Activated CD4-positive, alpha-beta T cell treated with anti-CD3 and anti-CD28 coated beads, Interleukin-2, amount 10 ng/mL, durations not matched to agents 7 days and 5 days (primary cell): ENCODE measurements around the gene TBC1D10B. TPM values are rescaled to one million over a fixed set of nuclear protein-coding genes. Genes with fewer than 3 reads are reported as not detected.
"Not testable (repeated sequence)": the region's sequence is repeated elsewhere in the genome, so short reads cannot be mapped to it uniquely, and the experiment has no call there.

Experiments used
- CTCF ChIA-PET: fragments of 350-600 bp; sonication (Branson Sonifier 250); formaldehyde crosslinking; loops from one replicate; lab custom pipeline; 2021; ENCODE audit warnings: antibody characterized with exemption; lab: Charles Lee
- POLR2A ChIA-PET: fragments of 350-600 bp; sonication (Branson Sonifier 250); formaldehyde crosslinking; loops from one replicate; lab custom pipeline; 2021; ENCODE audit warnings: antibody characterized with exemption; lab: Charles Lee
- DNase-seq: peaks from one replicate; pipeline ENCODE4 v3.0.0-alpha.2; 2020
- H3K27ac Mint-ChIP-seq: one replicate; pipeline ENCODE4 v1.8.0; 2021; ENCODE audit warnings: mild to moderate bottlenecking, moderate library complexity, mixed read lengths
- H3K27me3 Mint-ChIP-seq: one replicate; pipeline ENCODE4 v1.8.0; 2021; ENCODE audit warnings: mixed read lengths
- H3K36me3 Mint-ChIP-seq: one replicate; pipeline ENCODE4 v1.8.0; 2021; ENCODE audit warnings: low read depth, mixed read lengths
- H3K4me1 Mint-ChIP-seq: one replicate; pipeline ENCODE4 v1.8.0; 2021; ENCODE audit warnings: mixed read lengths
- H3K4me3 Mint-ChIP-seq: one replicate; pipeline ENCODE4 v1.8.0; 2021; ENCODE audit warnings: mild to moderate bottlenecking, moderate library complexity, mixed read lengths
- H3K9me3 Mint-ChIP-seq: one replicate; pipeline ENCODE4 v1.8.0; 2021; ENCODE audit warnings: mixed read lengths
- total RNA-seq, 2 experiments: library from RNA; stranded (reverse); gene quantifications; one replicate each; pipeline ENCODE4 v1.2.3, GENCODE V29; 2021

The TBC1D10B gene
- total RNA-seq, 2 experiments from 2014 or later, result 63.9 to 69.9 TPM

DNA sequence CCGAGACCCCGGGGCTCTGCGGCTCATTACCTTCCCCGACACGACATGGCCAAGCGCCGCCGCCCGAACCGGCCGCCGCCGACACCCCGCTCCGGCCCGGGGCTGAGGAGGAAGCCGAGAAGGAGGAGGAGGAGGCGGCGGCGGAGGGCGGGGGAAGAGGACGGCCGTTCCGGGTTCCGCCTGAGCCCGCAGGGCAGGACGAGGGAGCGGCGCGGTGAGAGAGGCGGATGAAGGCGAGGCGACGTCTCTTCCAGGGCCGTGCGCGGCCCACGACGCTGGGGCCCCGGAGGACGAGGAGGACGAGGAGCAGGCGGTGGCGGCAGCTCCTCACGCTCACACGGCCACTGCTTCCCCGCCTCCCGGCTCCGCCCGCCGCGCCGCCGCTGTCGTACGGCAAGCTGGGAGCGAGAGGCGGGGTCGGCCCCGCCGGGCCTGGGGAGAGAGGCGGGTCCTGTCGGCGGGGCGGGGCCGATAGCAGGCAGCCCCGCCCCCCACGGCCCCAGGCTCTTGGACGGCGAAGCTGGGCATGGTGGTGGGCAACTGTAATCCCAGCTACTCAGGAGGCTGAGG is 35.2 kb downstream of the TBC1D10B start:
- peak; percentile 84 for DNase-seq
- not testable (repeated sequence) for H3K9me3 Mint-ChIP-seq, H3K27me3 Mint-ChIP-seq, H3K36me3 Mint-ChIP-seq
- Mint-ChIP-seq H3K4me1 (peaks cover 23% of the 10 kb centered on the region), H3K4me3 (peak overlapping the region; percentile 78), H3K27ac (peak overlapping the region; percentile 90)
- ChIA-PET POLR2A (interaction anchor here (0.6 to 1.2 kb wide), 3 partner anchors 29 to 75 kb away, joined by 3 to 5 read pairs (median 4); partner anchors contain the start of gene ZNF771), CTCF (interaction anchor here (0.6 to 1.7 kb wide), 2 partner anchors 48 to 55 kb away, joined by 3 to 6 read pairs; no protein-coding TSS in a partner anchor)

DNA sequence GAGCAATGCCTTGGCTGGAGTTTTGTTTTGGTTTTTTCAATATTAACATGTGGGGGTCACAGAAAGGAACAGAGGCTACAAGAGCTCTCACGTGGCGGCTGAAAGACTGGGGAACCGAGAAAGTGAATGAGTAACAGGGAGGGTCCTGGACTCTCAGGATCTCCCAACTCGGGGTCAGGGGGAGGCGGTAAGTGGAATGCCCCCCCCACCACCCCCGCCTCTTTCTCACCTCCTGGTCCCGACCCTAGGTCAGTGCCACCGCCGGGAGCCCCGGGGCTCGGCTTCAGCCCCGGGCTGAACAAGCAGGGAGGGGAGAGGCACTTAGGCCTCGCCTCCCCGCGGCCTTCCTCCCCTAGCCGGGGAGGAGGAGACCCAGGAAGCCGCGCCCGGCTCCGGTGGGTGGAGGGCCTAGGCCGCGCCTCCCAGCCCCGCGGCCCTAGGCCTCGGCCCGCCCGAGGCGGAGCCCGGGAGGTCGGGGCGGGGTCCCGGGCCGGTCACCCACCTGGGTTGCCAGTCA is 35.8 kb downstream of the TBC1D10B start:
- CTCF ChIA-PET, result interaction anchor here (0.6 to 1.7 kb wide), 2 partner anchors 48 to 56 kb away, joined by 3 to 6 read pairs; no protein-coding TSS in a partner anchor
- H3K4me1 Mint-ChIP-seq, result peaks cover 21% of the 10 kb centered on the region

DNA sequence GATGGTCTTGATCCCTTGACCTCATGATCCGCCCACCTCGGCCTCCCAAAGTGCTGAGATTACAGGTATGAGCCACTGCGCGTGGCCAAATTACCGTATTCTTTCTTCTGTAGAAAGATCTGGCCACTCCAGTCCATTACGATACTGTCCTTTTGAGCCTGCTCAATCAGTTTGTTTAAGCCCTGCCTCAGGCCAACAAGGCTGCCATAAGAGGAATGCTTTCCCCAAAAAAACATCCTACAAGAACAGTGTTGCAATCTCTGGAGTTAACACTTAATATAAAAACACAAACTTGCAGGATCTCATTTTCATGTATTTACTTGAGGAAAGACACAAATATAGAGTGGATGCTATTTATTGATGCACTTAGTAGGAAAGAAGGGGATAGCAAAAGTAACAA is 46.1 kb downstream of the TBC1D10B start:
- CTCF ChIA-PET, POLR2A ChIA-PET: not testable (repeated sequence)

More for the DNA sequence above, 35.8 kb downstream of the TBC1D10B start:
- DNase-seq, result peak; percentile 87
- not testable (repeated sequence) for H3K36me3 Mint-ChIP-seq, H3K9me3 Mint-ChIP-seq, H3K27me3 Mint-ChIP-seq
- POLR2A ChIA-PET, result interaction anchor here (1.2 kb wide), 1 partner anchor 73 kb away, joined by 5 read pairs; the partner anchor contains the start of gene ZNF771
- Mint-ChIP-seq H3K27ac (peak overlapping the region; percentile 83), H3K4me3 (peak overlapping the region; percentile 92)

DNA sequence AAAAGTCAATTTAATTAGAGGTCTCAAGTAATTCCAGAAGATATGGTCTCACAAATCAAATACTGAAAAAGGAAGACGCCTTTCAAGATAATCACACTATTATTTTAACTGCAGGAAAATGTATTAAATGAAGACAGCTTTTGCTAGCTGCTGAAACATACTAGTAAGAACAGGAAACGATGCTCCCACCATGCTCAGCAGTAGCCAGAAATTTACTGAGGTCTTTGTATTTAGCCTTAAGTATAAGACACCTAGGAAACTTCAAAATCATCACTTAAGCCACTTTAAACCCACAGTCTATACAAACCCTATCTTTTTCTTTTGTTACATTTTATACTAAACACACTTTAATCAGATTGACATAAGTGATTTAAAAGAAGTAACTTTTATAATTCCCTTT is 51.6 kb downstream of the TBC1D10B start:
- CTCF ChIA-PET, H3K27me3 Mint-ChIP-seq, H3K4me1 Mint-ChIP-seq, POLR2A ChIA-PET, H3K9me3 Mint-ChIP-seq, H3K4me3 Mint-ChIP-seq, H3K27ac Mint-ChIP-seq, H3K36me3 Mint-ChIP-seq, DNase-seq: not testable (repeated sequence)

More for the DNA sequence above, 46.1 kb downstream of the TBC1D10B start:
- H3K27me3 Mint-ChIP-seq, H3K9me3 Mint-ChIP-seq, DNase-seq, H3K36me3 Mint-ChIP-seq, H3K4me3 Mint-ChIP-seq, H3K27ac Mint-ChIP-seq: not testable (repeated sequence)
- H3K4me1 Mint-ChIP-seq, result peaks cover 18% of the 10 kb centered on the region

DNA sequence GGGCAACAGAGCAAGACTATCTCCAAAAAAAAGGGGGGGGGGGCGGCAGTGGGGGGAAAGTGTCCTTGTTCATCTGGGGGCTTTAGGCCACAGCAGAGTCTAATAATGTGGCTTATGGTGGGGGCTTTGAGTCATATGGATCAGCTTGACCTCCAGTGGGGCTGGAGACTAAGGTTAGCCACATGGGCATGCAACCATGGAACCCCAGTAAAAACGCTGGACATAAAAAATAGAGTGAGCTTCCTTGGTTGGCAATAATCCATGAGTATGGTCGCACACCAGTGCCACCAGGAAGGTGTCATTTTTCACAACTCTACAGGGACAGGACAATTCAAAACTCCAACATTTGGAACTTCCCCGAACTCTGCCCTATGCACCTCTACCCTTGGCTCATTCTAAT is 59.4 kb downstream of the TBC1D10B start:
- H3K9me3 Mint-ChIP-seq, H3K4me3 Mint-ChIP-seq, H3K27me3 Mint-ChIP-seq, DNase-seq, H3K36me3 Mint-ChIP-seq, H3K27ac Mint-ChIP-seq, POLR2A ChIA-PET, CTCF ChIA-PET: not testable (repeated sequence)
- H3K4me1 Mint-ChIP-seq, result peaks cover 16% of the 10 kb centered on the region

DNA sequence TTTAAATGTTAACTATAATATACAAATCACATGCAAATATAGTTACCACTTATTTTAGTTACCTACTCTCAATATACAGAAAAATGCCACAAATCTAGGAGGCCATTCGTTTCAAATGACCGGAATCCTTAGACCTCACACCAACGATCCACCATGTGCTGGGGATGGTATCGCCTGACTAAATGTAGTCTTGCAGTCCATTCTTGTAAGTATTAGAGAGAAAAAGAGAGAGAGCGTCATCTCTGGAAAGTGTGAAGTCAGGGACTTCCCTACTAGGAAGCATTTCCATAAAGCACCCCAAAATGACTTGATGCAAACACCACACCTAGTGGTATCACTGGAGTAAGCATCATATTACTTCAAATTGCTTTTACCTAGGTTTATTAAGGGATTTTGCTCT is 61.0 kb downstream of the TBC1D10B start:
- DNase-seq, H3K36me3 Mint-ChIP-seq, POLR2A ChIA-PET, H3K4me3 Mint-ChIP-seq, H3K27ac Mint-ChIP-seq, H3K9me3 Mint-ChIP-seq, CTCF ChIA-PET, H3K27me3 Mint-ChIP-seq: not testable (repeated sequence)
- H3K4me1 Mint-ChIP-seq, result peaks cover 16% of the 10 kb centered on the region

Other genes starting within 250 kb of the TBC1D10B start
- 10 to 100 TPM; 65.4 to 69.2 TPM for gene MAPK3, start 247.3 kb downstream of the TBC1D10B start, total RNA-seq
- gene CORO1A, start 186.9 kb downstream of the TBC1D10B start, total RNA-seq, result 1,000 to 10,000 TPM; 1,809 to 1,847 TPM
- gene BOLA2B, start 176.8 kb downstream of the TBC1D10B start, total RNA-seq, result 100 to 1,000 TPM; 136 to 141 TPM
- gene SLX1A, start 176.6 kb downstream of the TBC1D10B start, total RNA-seq, result 10 to 100 TPM; 54.1 to 95.0 TPM
- 10 to 100 TPM; 37.5 to 38.1 TPM for gene SULT1A3, start 171.2 kb downstream of the TBC1D10B start, total RNA-seq
- 10 to 100 TPM in 1 of 2 experiments, 1 to 10 TPM in 1; 9.0 to 11.4 TPM for gene NPIPB13, start 122.0 kb downstream of the TBC1D10B start, total RNA-seq
- gene CD2BP2, start 15.2 kb downstream of the TBC1D10B start, total RNA-seq, result 10 to 100 TPM; 51.8 to 65.0 TPM
- gene MYL11, start 4.3 kb upstream of the TBC1D10B start, total RNA-seq, result not detected
- 100 to 1,000 TPM; 383 to 413 TPM for gene SEPTIN1, start 12.1 kb upstream of the TBC1D10B start, total RNA-seq
- 10 to 100 TPM; 13.7 to 13.9 TPM for gene ZNF48, start 24.9 kb upstream of the TBC1D10B start, total RNA-seq
- 1 to 10 TPM; 3.4 to 3.7 TPM for gene ZNF771, start 37.1 kb upstream of the TBC1D10B start, total RNA-seq
- 10 to 100 TPM; 48.4 to 51.4 TPM for gene DCTPP1, start 59.5 kb upstream of the TBC1D10B start, total RNA-seq
- 10 to 100 TPM; 52.2 to 58.9 TPM for gene SEPHS2, start 75.4 kb upstream of the TBC1D10B start, total RNA-seq
- gene ITGAL, start 102.2 kb upstream of the TBC1D10B start, total RNA-seq, result 100 to 1,000 TPM; 521 to 598 TPM
- 1 to 10 TPM; 1.9 to 2.6 TPM for gene ZNF768, start 156.1 kb upstream of the TBC1D10B start, total RNA-seq
- gene ZNF747, start 164.4 kb upstream of the TBC1D10B start, total RNA-seq, result 10 to 100 TPM; 10.4 to 11.8 TPM
- 10 to 100 TPM; 17.5 to 18.2 TPM for gene ZNF764, start 187.9 kb upstream of the TBC1D10B start, total RNA-seq
- gene ZNF688, start 201.2 kb upstream of the TBC1D10B start, total RNA-seq, result 10 to 100 TPM; 13.3 to 13.8 TPM
- gene ZNF785, start 215.2 kb upstream of the TBC1D10B start, total RNA-seq, result 10 to 100 TPM; 17.0 to 18.3 TPM
- gene ZNF689, start 239.9 kb upstream of the TBC1D10B start, total RNA-seq, result 10 to 100 TPM; 12.8 to 13.8 TPM